Mesendoderm (in vitro differentiated cells): Measurements from ENCODE around the gene TOMM34. TPM values are rescaled to one million over a fixed set of nuclear protein-coding genes. Genes with fewer than 3 reads are reported as not detected.

Experiments used
- DNase-seq: peaks from one replicate; pipeline ENCODE4 v3.0.0; 2013
- H2AK5ac ChIP-seq: 2 replicates; pipeline ENCODE4 v1.6.1; 2013; ENCODE audit warnings: low read length, inconsistent platforms
- H2BK120ac ChIP-seq: 2 replicates; pipeline ENCODE4 v1.6.1; 2013; ENCODE audit warnings: low read depth, mild to moderate bottlenecking, low read length, moderate library complexity, mixed read lengths
- H2BK15ac ChIP-seq: replicated peaks from 2 replicates; pipeline ENCODE4 v1.6.1; 2013; ENCODE audit warnings: low read depth, mild to moderate bottlenecking, moderate library complexity
- H2BK5ac ChIP-seq: 2 replicates; pipeline ENCODE4 v1.6.1; 2013; ENCODE audit warnings: low read length, inconsistent platforms
- H3K18ac ChIP-seq: 2 replicates; pipeline ENCODE4 v1.6.1; 2013; ENCODE audit warnings: mild to moderate bottlenecking, low read length, mixed read lengths
- H3K23ac ChIP-seq: one replicate; pipeline ENCODE4 v1.6.1; 2013; ENCODE audit warnings: low read length
- H3K27ac ChIP-seq: 2 replicates; pipeline ENCODE4 v1.5.1; 2013; ENCODE audit warnings: low read depth, mild to moderate bottlenecking, inconsistent platforms, low read length, moderate library complexity
- H3K27me3 ChIP-seq: 2 replicates; pipeline ENCODE4 v1.6.1; 2013; ENCODE audit warnings: low read length, control low read depth, mild to moderate bottlenecking, inconsistent platforms; ENCODE audit not compliant: insufficient read depth, poor library complexity
- H3K36me3 ChIP-seq: 2 replicates; pipeline ENCODE4 v1.6.1; 2013; ENCODE audit warnings: low read length, inconsistent platforms; ENCODE audit not compliant: control insufficient read depth, insufficient read depth
- H3K4ac ChIP-seq: one replicate; pipeline ENCODE4 v1.6.1; 2013; ENCODE audit warnings: low read depth, mild to moderate bottlenecking, low read length, moderate library complexity
- H3K4me1 ChIP-seq: 2 replicates; pipeline ENCODE4 v1.6.1; 2013; ENCODE audit warnings: low read depth, low read length, inconsistent platforms; ENCODE audit not compliant: control insufficient read depth
- H3K4me2 ChIP-seq: 2 replicates; pipeline ENCODE4 v1.6.1; 2013; ENCODE audit warnings: low read length
- H3K4me3 ChIP-seq: 2 replicates; pipeline ENCODE4 v1.5.1; 2013; ENCODE audit warnings: mild to moderate bottlenecking, low read length
- H3K56ac ChIP-seq: one replicate; pipeline ENCODE4 v1.6.1; 2013; ENCODE audit warnings: low read length
- H3K79me1 ChIP-seq: 2 replicates; pipeline ENCODE4 v1.6.1; 2013; ENCODE audit warnings: low read length, inconsistent platforms
- H3K79me2 ChIP-seq: 2 replicates; pipeline ENCODE4 v1.6.1; 2013; ENCODE audit warnings: mild to moderate bottlenecking, low read length; ENCODE audit not compliant: control insufficient read depth, insufficient read depth
- H3K9ac ChIP-seq: 2 replicates; pipeline ENCODE4 v1.6.1; 2013; ENCODE audit warnings: low read length, inconsistent platforms
- H4K5ac ChIP-seq: one replicate; pipeline ENCODE4 v1.6.1; 2013; ENCODE audit warnings: low read length
- H4K8ac ChIP-seq: one replicate; pipeline ENCODE4 v1.6.1; 2013; ENCODE audit warnings: low read depth, mild to moderate bottlenecking, control low read depth, low read length, moderate library complexity
- WGBS: extraction: QIAGEN DNeasy Blood & Tissue Kit; methylation state at CpG from one replicate; pipeline ENCODE4 v1.1.7; 2013; ENCODE audit warnings: low lambda C conversion rate, missing lambda C conversion rate; ENCODE audit not compliant: insufficient coverage; ENCODE audit errors: extremely low coverage; 5-methylcytosine and 5-hydroxymethylcytosine counted together
- small RNA-seq: library from polyadenylated mRNA; stranded (forward); fragments of <200 nt; extraction: miRNeasy Mini kit (QIAGEN cat#:217004); gene quantifications from one replicate; pipeline ENCODE3, GENCODE V24; 2013; ENCODE audit not compliant: insufficient read depth

TOMM34 gene

DNA sequence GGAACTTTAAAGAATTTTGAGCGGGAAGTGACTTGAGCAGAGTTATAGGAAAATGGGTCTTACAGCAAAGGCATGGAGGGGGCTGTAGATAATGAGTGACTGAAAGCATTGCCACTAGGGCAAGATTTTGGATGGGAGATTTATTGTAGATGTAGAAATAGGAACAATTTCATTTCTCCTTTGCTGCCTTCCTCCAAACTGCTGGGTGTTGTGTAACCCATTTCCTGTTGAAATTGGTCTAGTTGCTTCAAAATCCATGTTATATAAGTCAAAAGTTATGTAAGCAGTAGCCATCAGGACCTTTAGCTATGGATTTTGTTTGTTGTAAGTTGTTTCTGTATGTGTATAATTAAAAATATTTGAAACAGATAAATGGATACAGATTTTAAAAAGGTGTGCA is 63.6 kb downstream of the TOMM34 start:
- no peaks in the 10 kb centered on the region for H3K36me3 ChIP-seq

DNA sequence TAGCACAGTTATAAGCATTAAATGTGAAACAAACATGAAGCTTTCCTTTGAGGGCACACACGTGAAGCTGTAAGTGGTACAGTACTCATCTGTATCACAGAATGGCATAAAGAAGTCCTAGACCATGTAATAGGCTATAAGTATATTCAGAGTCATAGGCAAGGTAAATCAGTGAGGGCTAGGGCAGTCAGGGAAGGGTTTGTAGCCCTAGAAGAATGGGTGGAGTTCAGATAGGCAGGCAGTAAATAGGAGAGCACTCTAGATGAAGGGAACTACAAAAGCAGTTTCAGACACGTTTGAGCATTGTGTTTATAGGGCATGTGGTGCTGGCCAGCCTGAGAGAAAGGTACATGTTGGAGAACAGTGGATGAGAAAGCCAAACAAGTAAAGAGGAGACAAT is 65.2 kb downstream of the TOMM34 start:
- Histone ChIP-seq H3K18ac (no peak overlapping the region), H2BK5ac (no peak overlapping the region), H2BK15ac (no peak overlapping the region), H2AK5ac (no peak overlapping the region), H3K9ac (no peak overlapping the region), H4K5ac (no peak overlapping the region), H4K8ac (no peak overlapping the region), H3K79me2 (peaks cover 83% of the 10 kb centered on the region), H3K36me3 (no peaks in the 10 kb centered on the region), H3K4me2 (no peak overlapping the region), H3K79me1 (peaks cover 15% of the 10 kb centered on the region), H3K27ac (no peak overlapping the region), H3K23ac (no peak overlapping the region), H3K56ac (no peak overlapping the region), H3K4me1 (no peaks in the 10 kb centered on the region), H3K4me3 (no peak overlapping the region), H3K4ac (no peak overlapping the region), H2BK120ac (no peak overlapping the region), H3K27me3 (no peaks in the 10 kb centered on the region)
- no CpG with 5 or more reads among the region's 2 CpGs for WGBS
- no peak for DNase-seq

More for the DNA sequence above, 63.6 kb downstream of the TOMM34 start:
- Histone ChIP-seq H3K4me1 (no peaks in the 10 kb centered on the region), H2BK5ac (no peak overlapping the region), H3K9ac (no peak overlapping the region), H3K4ac (no peak overlapping the region), H3K4me2 (no peak overlapping the region), H3K79me1 (peaks cover 20% of the 10 kb centered on the region), H3K4me3 (no peak overlapping the region), H2AK5ac (no peak overlapping the region), H3K27me3 (no peaks in the 10 kb centered on the region), H2BK120ac (no peak overlapping the region), H3K56ac (no peak overlapping the region), H3K27ac (no peak overlapping the region), H3K18ac (no peak overlapping the region), H4K5ac (no peak overlapping the region), H3K79me2 (peaks cover 80% of the 10 kb centered on the region), H2BK15ac (no peak overlapping the region), H3K23ac (no peak overlapping the region), H4K8ac (no peak overlapping the region)
- no CpG with 5 or more reads among the region's 1 CpG for WGBS
- no peak for DNase-seq

Small RNA genes lying within 50 kb of the gene (small RNA-seq; reads per million reads assigned to genes)
- gene RF00019 = not detected
